Measurements from ENCODE around the gene ESYT1.
A peak's percentile ranks its signal among the peaks of the same experiment; 100 is the strongest.

ESYT1 gene

DNA sequence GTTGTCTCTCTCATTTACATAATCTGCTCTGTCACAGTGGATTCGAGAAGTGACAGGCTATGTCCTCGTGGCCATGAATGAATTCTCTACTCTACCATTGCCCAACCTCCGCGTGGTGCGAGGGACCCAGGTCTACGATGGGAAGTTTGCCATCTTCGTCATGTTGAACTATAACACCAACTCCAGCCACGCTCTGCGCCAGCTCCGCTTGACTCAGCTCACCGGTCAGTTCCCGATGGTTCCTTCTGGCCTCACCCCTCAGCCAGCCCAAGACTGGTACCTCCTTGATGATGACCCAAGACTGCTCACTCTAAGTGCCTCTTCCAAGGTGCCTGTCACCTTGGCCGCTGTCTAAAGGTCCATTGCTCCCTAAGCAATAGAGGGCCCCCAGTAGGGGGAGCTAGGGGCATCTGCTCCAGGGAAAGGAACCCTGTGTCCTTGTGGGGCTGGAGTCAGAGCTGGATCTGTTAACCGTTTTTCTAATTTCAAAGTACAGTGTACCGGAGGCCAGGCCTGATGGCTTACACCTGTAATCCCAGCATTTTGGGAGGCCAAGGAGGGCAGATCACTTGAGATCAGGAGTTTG, 43.0 kb upstream of the ESYT1 start:
- Histone ChIP-seq H3K36me3 (ENCODE audit: control insufficient read depth, insufficient read depth, low read length) (peaks cover 59% of the 10 kb centered on the region), H3K27ac (ENCODE audit: low read depth, low read length) (no peak overlapping the region), H3K9ac (ENCODE audit: low read depth, low read length) (no peak overlapping the region)

DNA sequence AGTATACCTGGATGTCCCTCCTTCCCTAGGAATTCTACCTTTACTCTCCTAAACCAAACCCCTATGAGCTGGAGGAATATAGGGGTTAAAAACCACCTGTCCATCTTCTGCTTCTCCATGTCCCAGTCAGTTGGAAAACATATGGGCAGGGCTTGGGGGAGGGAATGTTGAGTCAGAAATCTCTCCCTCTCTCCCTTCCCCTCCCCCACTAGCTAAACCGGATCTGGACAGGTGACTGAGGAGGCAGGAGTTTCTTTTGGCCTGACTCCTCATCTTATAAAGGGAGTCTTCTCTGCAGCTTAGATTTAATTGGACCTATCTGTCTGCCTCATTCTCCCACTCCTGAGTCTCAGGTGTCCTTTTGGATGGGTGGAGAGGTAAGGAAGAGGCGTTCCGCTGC, 42.0 kb upstream of the ESYT1 start:
- peaks cover 9% of the 10 kb centered on the region for H3K4me1 ChIP-seq (ENCODE audit: control insufficient read depth, insufficient read depth, low read length)
- peaks cover 66% of the 10 kb centered on the region for H3K36me3 ChIP-seq (ENCODE audit: control insufficient read depth, insufficient read depth, low read length)
- no peak overlapping the region for H3K27ac ChIP-seq (ENCODE audit: low read depth, low read length)
- no peak overlapping the region for H3K4me3 ChIP-seq (ENCODE audit: low read depth, low read length)
- H3K27me3 ChIP-seq (ENCODE audit: control insufficient read depth, insufficient read depth, low read length) = no peaks in the 10 kb centered on the region
- no peak overlapping the region for H3K9ac ChIP-seq (ENCODE audit: low read depth, low read length)
- no peaks in the 10 kb centered on the region for H3K9me3 ChIP-seq (ENCODE audit: control insufficient read depth, insufficient read depth, low read length)

More for the DNA sequence above, 43.0 kb upstream of the ESYT1 start:
- no peak overlapping the region for H3K4me3 ChIP-seq (ENCODE audit: low read depth, low read length)
- no peaks in the 10 kb centered on the region for H3K27me3 ChIP-seq (ENCODE audit: control insufficient read depth, insufficient read depth, low read length)
- peaks cover 13% of the 10 kb centered on the region for H3K4me1 ChIP-seq (ENCODE audit: control insufficient read depth, insufficient read depth, low read length)
- H3K9me3 ChIP-seq (ENCODE audit: control insufficient read depth, insufficient read depth, low read length) = no peaks in the 10 kb centered on the region

DNA sequence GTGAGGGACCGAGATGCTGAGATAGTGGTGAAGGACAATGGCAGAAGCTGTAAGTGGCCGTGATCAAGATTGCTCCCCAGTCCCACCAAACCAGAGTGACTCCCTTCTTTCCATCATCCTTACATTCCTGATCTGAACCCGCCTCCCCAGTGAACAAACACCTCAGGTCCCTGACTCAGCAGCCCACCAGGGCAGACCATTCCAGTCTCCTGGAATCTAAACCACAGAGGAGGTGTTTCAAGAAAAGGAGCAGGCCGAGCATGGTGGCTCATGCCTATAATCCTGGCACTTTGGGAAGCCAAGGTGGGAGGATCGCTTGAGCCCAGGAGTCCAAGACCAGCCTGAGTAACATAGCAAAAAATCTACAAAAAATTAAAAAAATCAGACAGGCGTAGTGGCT, 41.5 kb upstream of the ESYT1 start:
- H3K27ac ChIP-seq (ENCODE audit: low read depth, low read length) = no peak overlapping the region
- H3K9me3 ChIP-seq (ENCODE audit: control insufficient read depth, insufficient read depth, low read length) = no peaks in the 10 kb centered on the region
- no peak overlapping the region for H3K9ac ChIP-seq (ENCODE audit: low read depth, low read length)
- H3K36me3 ChIP-seq (ENCODE audit: control insufficient read depth, insufficient read depth, low read length) = peaks cover 70% of the 10 kb centered on the region
- H3K27me3 ChIP-seq (ENCODE audit: control insufficient read depth, insufficient read depth, low read length) = no peaks in the 10 kb centered on the region
- H3K4me3 ChIP-seq (ENCODE audit: low read depth, low read length) = no peak overlapping the region
- H3K4me1 ChIP-seq (ENCODE audit: control insufficient read depth, insufficient read depth, low read length) = peaks cover 5% of the 10 kb centered on the region; the same call in 1 of the 2 replicates

DNA sequence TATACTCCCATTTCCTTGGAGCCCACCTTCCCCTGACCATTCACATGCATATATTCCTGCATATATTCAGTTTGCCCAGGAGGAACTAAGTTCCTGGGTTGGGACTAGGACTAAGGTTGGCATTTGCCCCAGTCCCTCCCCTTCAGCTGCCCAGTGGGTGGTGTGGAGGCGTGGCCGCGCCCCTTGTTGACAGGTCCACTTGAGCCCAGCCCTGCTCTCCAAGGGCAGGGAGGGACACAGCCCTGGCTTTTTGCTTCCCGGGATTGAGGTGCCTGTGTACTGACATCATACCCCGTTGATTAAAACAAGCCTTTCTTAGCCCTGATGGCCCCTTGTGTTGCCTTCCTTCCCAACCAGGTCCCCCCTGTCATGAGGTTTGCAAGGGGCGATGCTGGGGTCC, 40.8 kb upstream of the ESYT1 start:
- Histone ChIP-seq H3K4me3 (ENCODE audit: low read depth, low read length) (no peak overlapping the region), H3K27me3 (ENCODE audit: control insufficient read depth, insufficient read depth, low read length) (no peaks in the 10 kb centered on the region), H3K36me3 (ENCODE audit: control insufficient read depth, insufficient read depth, low read length) (peaks cover 73% of the 10 kb centered on the region), H3K9ac (ENCODE audit: low read depth, low read length) (no peak overlapping the region), H3K4me1 (ENCODE audit: control insufficient read depth, insufficient read depth, low read length) (no peaks in the 10 kb centered on the region; the same call in 1 of the 2 replicates), H3K9me3 (ENCODE audit: control insufficient read depth, insufficient read depth, low read length) (no peaks in the 10 kb centered on the region), H3K27ac (ENCODE audit: low read depth, low read length) (no peak overlapping the region)

DNA sequence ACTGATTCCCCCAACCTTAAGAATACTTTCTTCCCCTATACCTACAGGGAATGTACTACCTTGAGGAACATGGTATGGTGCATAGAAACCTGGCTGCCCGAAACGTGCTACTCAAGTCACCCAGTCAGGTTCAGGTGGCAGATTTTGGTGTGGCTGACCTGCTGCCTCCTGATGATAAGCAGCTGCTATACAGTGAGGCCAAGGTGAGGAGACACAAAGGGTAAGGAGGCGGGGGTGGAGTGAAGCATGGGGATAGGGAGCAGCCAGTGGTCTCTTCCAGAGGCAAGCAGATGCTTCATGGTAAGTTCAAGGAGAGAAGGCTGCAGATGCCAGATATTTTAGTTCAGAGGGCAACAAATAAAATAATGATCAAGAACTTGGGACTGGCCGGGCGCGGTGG, 30.3 kb upstream of the ESYT1 start:
- H3K9me3 ChIP-seq (ENCODE audit: control insufficient read depth, insufficient read depth, low read length) = no peaks in the 10 kb centered on the region
- H3K4me3 ChIP-seq (ENCODE audit: low read depth, low read length) = no peak overlapping the region
- H3K27me3 ChIP-seq (ENCODE audit: control insufficient read depth, insufficient read depth, low read length) = no peaks in the 10 kb centered on the region
- peaks cover 92% of the 10 kb centered on the region for H3K36me3 ChIP-seq (ENCODE audit: control insufficient read depth, insufficient read depth, low read length)
- H3K9ac ChIP-seq (ENCODE audit: low read depth, low read length) = no peak overlapping the region
- no peaks in the 10 kb centered on the region for H3K4me1 ChIP-seq (ENCODE audit: control insufficient read depth, insufficient read depth, low read length)
- no peak overlapping the region for H3K27ac ChIP-seq (ENCODE audit: low read depth, low read length)

DNA sequence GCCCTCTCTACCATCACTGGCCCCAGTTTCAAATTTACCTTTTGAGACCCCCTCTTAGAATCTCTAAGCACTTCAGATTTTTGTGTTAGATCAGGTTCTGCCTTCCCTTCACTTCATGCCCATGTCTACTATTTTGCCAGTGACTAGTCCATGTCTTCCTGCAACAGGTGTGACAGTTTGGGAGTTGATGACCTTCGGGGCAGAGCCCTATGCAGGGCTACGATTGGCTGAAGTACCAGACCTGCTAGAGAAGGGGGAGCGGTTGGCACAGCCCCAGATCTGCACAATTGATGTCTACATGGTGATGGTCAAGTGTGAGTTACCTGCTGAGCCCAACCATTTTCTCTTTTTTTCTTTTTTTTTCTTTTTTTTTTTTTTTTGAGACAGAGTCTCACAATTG, 29.5 kb upstream of the ESYT1 start:
- Histone ChIP-seq H3K9ac (ENCODE audit: low read depth, low read length) (no peak overlapping the region), H3K27ac (ENCODE audit: low read depth, low read length) (no peak overlapping the region), H3K4me3 (ENCODE audit: low read depth, low read length) (no peak overlapping the region)

DNA sequence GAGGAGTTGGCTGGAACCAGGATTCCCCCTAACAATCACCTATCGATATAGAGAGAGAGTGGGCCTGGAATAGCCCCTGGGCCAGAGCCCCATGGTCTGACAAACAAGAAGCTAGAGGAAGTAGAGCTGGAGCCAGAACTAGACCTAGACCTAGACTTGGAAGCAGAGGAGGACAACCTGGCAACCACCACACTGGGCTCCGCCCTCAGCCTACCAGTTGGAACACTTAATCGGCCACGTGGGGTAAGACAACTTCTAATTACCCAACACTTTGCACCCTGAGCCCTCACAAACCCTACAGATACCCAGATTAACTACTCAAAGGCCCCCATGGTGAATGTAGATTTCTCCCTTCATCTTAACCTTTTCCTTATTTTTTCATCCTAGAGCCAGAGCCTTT, 28.3 kb upstream of the ESYT1 start:
- Histone ChIP-seq H3K4me1 (ENCODE audit: control insufficient read depth, insufficient read depth, low read length) (no peaks in the 10 kb centered on the region), H3K9me3 (ENCODE audit: control insufficient read depth, insufficient read depth, low read length) (no peaks in the 10 kb centered on the region), H3K9ac (ENCODE audit: low read depth, low read length) (no peak overlapping the region), H3K36me3 (ENCODE audit: control insufficient read depth, insufficient read depth, low read length) (peaks cover 75% of the 10 kb centered on the region), H3K27ac (ENCODE audit: low read depth, low read length) (no peak overlapping the region), H3K27me3 (ENCODE audit: control insufficient read depth, insufficient read depth, low read length) (no peaks in the 10 kb centered on the region), H3K4me3 (ENCODE audit: low read depth, low read length) (no peak overlapping the region)

More for the DNA sequence above, 29.5 kb upstream of the ESYT1 start:
- peaks cover 87% of the 10 kb centered on the region for H3K36me3 ChIP-seq (ENCODE audit: control insufficient read depth, insufficient read depth, low read length)
- H3K9me3 ChIP-seq (ENCODE audit: control insufficient read depth, insufficient read depth, low read length) = no peaks in the 10 kb centered on the region
- no peaks in the 10 kb centered on the region for H3K27me3 ChIP-seq (ENCODE audit: control insufficient read depth, insufficient read depth, low read length)
- no peaks in the 10 kb centered on the region for H3K4me1 ChIP-seq (ENCODE audit: control insufficient read depth, insufficient read depth, low read length)

DNA sequence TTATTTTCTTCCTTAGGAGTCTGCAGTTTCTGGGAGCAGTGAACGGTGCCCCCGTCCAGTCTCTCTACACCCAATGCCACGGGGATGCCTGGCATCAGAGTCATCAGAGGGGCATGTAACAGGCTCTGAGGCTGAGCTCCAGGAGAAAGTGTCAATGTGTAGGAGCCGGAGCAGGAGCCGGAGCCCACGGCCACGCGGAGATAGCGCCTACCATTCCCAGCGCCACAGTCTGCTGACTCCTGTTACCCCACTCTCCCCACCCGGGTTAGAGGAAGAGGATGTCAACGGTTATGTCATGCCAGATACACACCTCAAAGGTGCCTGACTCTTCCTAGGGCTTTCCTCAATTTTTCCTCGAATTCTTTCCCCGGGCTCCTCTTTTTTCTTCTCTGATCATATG, 27.0 kb upstream of the ESYT1 start:
- Histone ChIP-seq H3K27me3 (ENCODE audit: control insufficient read depth, insufficient read depth, low read length) (no peaks in the 10 kb centered on the region), H3K36me3 (ENCODE audit: control insufficient read depth, insufficient read depth, low read length) (peaks cover 66% of the 10 kb centered on the region), H3K9me3 (ENCODE audit: control insufficient read depth, insufficient read depth, low read length) (no peaks in the 10 kb centered on the region), H3K4me3 (ENCODE audit: low read depth, low read length) (no peak overlapping the region), H3K9ac (ENCODE audit: low read depth, low read length) (no peak overlapping the region), H3K4me1 (ENCODE audit: control insufficient read depth, insufficient read depth, low read length) (peaks cover 6% of the 10 kb centered on the region; the same call in 1 of the 2 replicates), H3K27ac (ENCODE audit: low read depth, low read length) (no peak overlapping the region)

DNA sequence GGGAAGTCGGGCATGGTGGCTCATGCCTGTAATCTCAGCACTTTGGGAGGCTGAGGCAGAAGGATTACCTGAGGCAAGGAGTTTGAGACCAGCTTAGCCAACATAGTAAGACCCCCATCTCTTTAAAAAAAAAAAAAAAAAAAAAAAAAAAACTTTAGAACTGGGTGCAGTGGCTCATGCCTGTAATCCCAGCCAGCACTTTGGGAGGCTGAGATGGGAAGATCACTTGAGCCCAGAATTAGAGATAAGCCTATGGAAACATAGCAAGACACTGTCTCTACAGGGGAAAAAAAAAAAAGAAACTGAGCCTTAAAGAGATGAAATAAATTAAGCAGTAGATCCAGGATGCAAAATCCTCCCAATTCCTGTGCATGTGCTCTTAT, 25.4 kb upstream of the ESYT1 start:
- Histone ChIP-seq H3K9me3 (ENCODE audit: control insufficient read depth, insufficient read depth, low read length) (no peaks in the 10 kb centered on the region), H3K4me3 (ENCODE audit: low read depth, low read length) (no peak overlapping the region), H3K27ac (ENCODE audit: low read depth, low read length) (no peak overlapping the region), H3K9ac (ENCODE audit: low read depth, low read length) (no peak overlapping the region), H3K36me3 (ENCODE audit: control insufficient read depth, insufficient read depth, low read length) (peaks cover 66% of the 10 kb centered on the region), H3K4me1 (ENCODE audit: control insufficient read depth, insufficient read depth, low read length) (peaks cover 8% of the 10 kb centered on the region; the same call in 1 of the 2 replicates), H3K27me3 (ENCODE audit: control insufficient read depth, insufficient read depth, low read length) (no peaks in the 10 kb centered on the region)

DNA sequence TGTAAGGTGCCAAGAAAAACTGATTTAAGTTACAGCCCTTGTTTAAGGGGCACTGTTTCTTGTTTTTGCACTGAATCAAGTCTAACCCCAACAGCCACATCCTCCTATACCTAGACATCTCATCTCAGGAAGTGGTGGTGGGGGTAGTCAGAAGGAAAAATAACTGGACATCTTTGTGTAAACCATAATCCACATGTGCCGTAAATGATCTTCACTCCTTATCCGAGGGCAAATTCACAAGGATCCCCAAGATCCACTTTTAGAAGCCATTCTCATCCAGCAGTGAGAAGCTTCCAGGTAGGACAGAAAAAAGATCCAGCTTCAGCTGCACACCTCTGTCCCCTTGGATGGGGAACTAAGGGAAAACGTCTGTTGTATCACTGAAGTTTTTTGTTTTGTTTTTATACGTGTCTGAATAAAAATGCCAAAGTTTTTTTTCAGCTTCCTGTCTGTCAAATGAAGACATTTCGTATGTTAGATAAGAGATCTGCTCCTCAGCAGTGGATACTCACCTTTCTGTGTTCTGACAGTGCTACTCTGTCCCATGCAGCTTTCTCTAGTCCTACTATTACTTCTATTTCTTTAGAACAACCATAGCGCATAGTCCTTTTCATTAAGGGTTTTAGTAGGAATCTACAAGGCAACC, 24.9 kb upstream of the ESYT1 start:
- Histone ChIP-seq H3K4me3 (ENCODE audit: low read depth, low read length) (peak overlapping the region; percentile 70), H3K27ac (ENCODE audit: low read depth, low read length) (peak overlapping the region; percentile 87), H3K9me3 (ENCODE audit: control insufficient read depth, insufficient read depth, low read length) (no peaks in the 10 kb centered on the region), H3K27me3 (ENCODE audit: control insufficient read depth, insufficient read depth, low read length) (no peaks in the 10 kb centered on the region), H3K9ac (ENCODE audit: low read depth, low read length) (no peak overlapping the region), H3K36me3 (ENCODE audit: control insufficient read depth, insufficient read depth, low read length) (peaks cover 68% of the 10 kb centered on the region), H3K4me1 (ENCODE audit: control insufficient read depth, insufficient read depth, low read length) (peaks cover 8% of the 10 kb centered on the region; the same call in 1 of the 2 replicates)

DNA sequence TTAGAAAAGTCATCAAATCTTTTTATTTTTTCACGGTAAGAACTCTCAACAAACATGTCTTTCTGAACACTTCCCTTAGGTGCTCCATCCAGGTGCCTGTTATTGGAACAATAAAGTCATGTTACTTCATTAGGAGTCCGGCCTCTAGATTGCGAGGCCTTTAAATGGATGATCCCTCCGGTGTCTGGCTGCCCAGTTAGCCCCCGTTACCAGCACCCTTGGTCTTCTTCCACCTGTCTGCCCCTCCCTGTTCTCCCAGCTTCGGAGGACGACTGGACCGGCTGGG, 24.3 kb upstream of the ESYT1 start:
- Histone ChIP-seq H3K9me3 (ENCODE audit: control insufficient read depth, insufficient read depth, low read length) (no peaks in the 10 kb centered on the region), H3K27ac (ENCODE audit: low read depth, low read length) (peak overlapping the region; percentile 87), H3K4me3 (ENCODE audit: low read depth, low read length) (peak overlapping the region; percentile 70), H3K36me3 (ENCODE audit: control insufficient read depth, insufficient read depth, low read length) (peaks cover 69% of the 10 kb centered on the region), H3K4me1 (ENCODE audit: control insufficient read depth, insufficient read depth, low read length) (peaks cover 8% of the 10 kb centered on the region; the same call in 1 of the 2 replicates), H3K9ac (ENCODE audit: low read depth, low read length) (peak overlapping the region; percentile 54), H3K27me3 (ENCODE audit: control insufficient read depth, insufficient read depth, low read length) (no peaks in the 10 kb centered on the region)
